ENCODE results near the gene NME3. TPM values are rescaled to one million over a fixed set of nuclear protein-coding genes. Genes with fewer than 3 reads are reported as not detected.

The NME3 gene
- total and polyA plus RNA-seq, 2 of the 4 experiments (the other 2 are of a cell fraction) = 12.7 to 41.2 TPM

DNA sequence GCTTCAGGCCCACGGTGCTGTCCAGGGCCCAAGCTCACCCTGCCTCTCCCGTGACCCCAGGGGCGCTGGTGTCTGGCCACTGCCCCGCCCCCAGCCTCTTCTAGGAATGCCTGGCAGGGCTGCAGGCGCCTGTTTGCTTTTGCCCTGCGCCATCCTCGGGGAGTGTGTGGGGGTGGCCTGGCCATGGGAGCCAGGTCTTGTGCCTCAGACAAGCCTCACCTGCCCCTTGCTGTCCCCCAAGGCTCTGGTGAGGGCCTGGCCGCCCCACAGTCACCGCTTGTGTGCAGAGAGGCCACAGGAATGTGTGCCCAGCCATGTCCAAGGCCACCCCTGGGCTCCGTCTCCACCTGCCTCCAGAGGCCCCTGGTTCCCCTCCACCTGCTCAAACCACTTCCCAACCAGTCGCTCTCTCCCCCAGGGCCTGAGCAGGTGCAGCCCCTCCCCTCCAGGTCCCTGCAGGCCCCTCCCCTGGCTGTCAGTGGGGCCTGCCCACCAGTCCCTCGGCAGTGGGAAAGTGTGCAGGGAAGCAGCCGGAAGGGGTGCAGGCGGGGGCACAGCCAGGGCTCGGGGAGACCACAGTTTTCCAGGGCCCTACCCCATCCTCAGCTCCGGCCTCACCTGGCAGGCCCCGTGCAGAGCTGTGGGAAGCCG is 23.0 kb upstream of the NME3 start:
- Histone ChIP-seq H3K4me1 (ENCODE audit: control insufficient read depth, insufficient read depth, low read length) (no peaks in the 10 kb centered on the region), H2BK120ac (ENCODE audit: low read depth, low read length) (no peak overlapping the region), H3K79me1 (ENCODE audit: low read depth in 1 of 2, low read length in 2 of 2) (no peaks in the 10 kb centered on the region), H3K56ac (ENCODE audit: extremely low read depth, insufficient read depth, low read length) (no peak overlapping the region), H2AK9ac (replicated peaks; ENCODE audit: low read depth, low read length, poor library complexity) (peak overlapping the region; percentile 28), H4K20me1 (ENCODE audit: insufficient read depth, low read length) (no peaks in the 10 kb centered on the region), H3K14ac (replicated peaks; ENCODE audit: low read depth, low read length) (no peak overlapping the region), H2AFZ (replicated peaks; ENCODE audit: low read length, poor library complexity) (no peak overlapping the region), H3K36me3 (ENCODE audit: control insufficient read depth, insufficient read depth, low read length) (peaks cover 16% of the 10 kb centered on the region), H2AK5ac (ENCODE audit: low read depth, low read length) (no peak overlapping the region), H3K4me2 (ENCODE audit: low read depth, low read length) (no peak overlapping the region), H3K4me3 (ENCODE audit: insufficient read depth, low read depth, low read length) (no peak overlapping the region), H3K23ac (ENCODE audit: low read depth, low read length) (no peak overlapping the region), H3K9ac (ENCODE audit: low read depth, low read length) (no peak overlapping the region), H3K18ac (ENCODE audit: low read depth, low read length) (no peak overlapping the region), H4K8ac (ENCODE audit: low read depth in 2 of 2, low read length in 2 of 2) (no peak overlapping the region), H3K9me1 (ENCODE audit: insufficient read depth, low read length) (0 out of 2 replicates have a peak, but pooled peaks cover 2% of the 10 kb centered on the region), H2BK20ac (ENCODE audit: low read depth, low read length) (no peak overlapping the region), H3K9me3 (ENCODE audit: control insufficient read depth, insufficient read depth, low read length) (peaks cover 5% of the 10 kb centered on the region; the same call in 1 of the 2 replicates), H4K5ac (ENCODE audit: low read depth, low read length) (no peak overlapping the region), H2BK15ac (ENCODE audit: low read depth, low read length) (no peak overlapping the region), H2BK5ac (ENCODE audit: low read depth, low read length, poor library complexity, severe bottlenecking) (no peak overlapping the region), H3K27ac (ENCODE audit: insufficient read depth, low read length) (no peak overlapping the region), H4K91ac (ENCODE audit: insufficient read depth, low read depth, low read length) (no peak overlapping the region), H3K4ac (ENCODE audit: low read depth, low read length) (no peak overlapping the region), H3K27me3 (ENCODE audit: control insufficient read depth, insufficient read depth, low read length) (no peaks in the 10 kb centered on the region)
- no TSS peak for BruUV-seq (replicated peaks)
- WGBS, 2 experiments (ENCODE audit: extremely low coverage in 2 of 2, insufficient read length in 1 of 2) = 93% methylated on average over 5 of the region's 18 CpGs; no CpG with 5 or more reads in 1 of the 2 experiments
- ATAC-seq (ENCODE audit: low read depth) = no peak; the same call in 1 of the 2 replicates
- in situ Hi-C loops (cut with MboI; ENCODE audit: low sequenced_read_pairs) (no loop called here), dilution Hi-C loops (cut with HindIII; ENCODE audit: low sequenced_read_pairs, unreplicated experiment) (no loop called here), intact Hi-C loops (cut with micrococcal nuclease) (no loop called here)
- no peak for DNase-seq
- CTCF ChIA-PET = no interaction called here
- POLR2A ChIA-PET (ENCODE audit: unreplicated experiment) = no interaction called here
- TF ChIP-seq SMC3 (IDR thresholded peaks at IDR 0.05; ENCODE audit: low read depth, low read length) (no peak), RAD21 (IDR thresholded peaks at IDR 0.05; ENCODE audit: low read length) (no peak), MAZ (IDR thresholded peaks at IDR 0.05; ENCODE audit: borderline replicate concordance, low read depth, low read length) (no peak), MXI1 (IDR thresholded peaks at IDR 0.05; ENCODE audit: borderline replicate concordance, low read depth, low read length) (no peak), USF2 (IDR thresholded peaks at IDR 0.05; ENCODE audit: low read depth, low read length) (no peak), RCOR1 (IDR thresholded peaks at IDR 0.05; ENCODE audit: insufficient replicate concordance, low read length) (no peak), POLR2A (IDR thresholded peaks at IDR 0.05; ENCODE audit: low read depth, low read length) (no peak), ELK1 (IDR thresholded peaks at IDR 0.05; ENCODE audit: borderline replicate concordance, low read depth, low read length) (no peak), BHLHE40 (IDR thresholded peaks at IDR 0.05; ENCODE audit: low read depth, low read length) (no peak), FOS (IDR thresholded peaks at IDR 0.05; ENCODE audit: low read depth, low read length) (no peak), CHD1 (IDR thresholded peaks at IDR 0.05; ENCODE audit: low read depth, low read length) (no peak), NFE2L2 (IDR thresholded peaks at IDR 0.05; ENCODE audit: low read depth, low read length) (no peak), RFX5 (IDR thresholded peaks at IDR 0.05; ENCODE audit: low read depth, low read length) (no peak), CEBPB (IDR thresholded peaks at IDR 0.05; ENCODE audit: low read depth, low read length) (no peak), MAFK (IDR thresholded peaks at IDR 0.05; ENCODE audit: low read depth, low read length) (no peak)
